Renal pelvis (tissue), 12 donors: ENCODE results near the gene MRPL50. TPM values are rescaled to one million over a fixed set of nuclear protein-coding genes. Genes with fewer than 3 reads are reported as not detected.

ENCODE experiments used
- DNase-seq: peaks from one replicate; pipeline ENCODE4 v3.0.0-alpha.2; 2013
- long read RNA-seq, 16 experiments: transcript quantifications; one replicate each; lab custom pipeline, GENCODE V29; 2026
- polyA plus RNA-seq, 3 donors: library from polyadenylated mRNA; unstranded; fragments of 120-200 nt; gene quantifications; one replicate each; pipeline ENCODE4 v1.2.1, GENCODE V29; 2013; ENCODE audit not compliant: insufficient read length in 3 of 3

MRPL50 gene
- polyA plus RNA-seq, result 10 to 100 TPM; 21.7 to 24.4 (median 23.7) TPM
- long read RNA-seq, donor 1, transcript MRPL50-201 (2 exons, 3,332 nt), result major isoform, 31 of 31 reads
- long read RNA-seq, donor 1, partial matches to known transcripts, result 0 of 31 reads
- long read RNA-seq, donor 1, other reads (novel, unspliced or antisense), result 0 of 31 reads
- long read RNA-seq, donor 2, transcript MRPL50-201 (2 exons, 3,332 nt), result major isoform, 45 of 45 reads
- long read RNA-seq, donor 2, partial matches to known transcripts, result 0 of 45 reads
- long read RNA-seq, donor 2, other reads (novel, unspliced or antisense), result 0 of 45 reads
- long read RNA-seq, donor 3, transcript MRPL50-201 (2 exons, 3,332 nt), result major isoform, 31 of 31 reads
- long read RNA-seq, donor 3, partial matches to known transcripts, result 0 of 31 reads
- long read RNA-seq, donor 3, other reads (novel, unspliced or antisense), result 0 of 31 reads
- long read RNA-seq, donor 4, transcript MRPL50-201 (2 exons, 3,332 nt), result major isoform, 47 of 47 reads
- long read RNA-seq, donor 4, partial matches to known transcripts, result 0 of 47 reads
- long read RNA-seq, donor 4, other reads (novel, unspliced or antisense), result 0 of 47 reads
- long read RNA-seq, donor 5, transcript MRPL50-201 (2 exons, 3,332 nt), result major isoform, 24 of 24 reads
- long read RNA-seq, donor 5, partial matches to known transcripts, result 0 of 24 reads
- long read RNA-seq, donor 5, other reads (novel, unspliced or antisense), result 0 of 24 reads
- long read RNA-seq, donor 6, transcript MRPL50-201 (2 exons, 3,332 nt), result major isoform, 25 of 25 reads
- long read RNA-seq, donor 6, partial matches to known transcripts, result 0 of 25 reads
- long read RNA-seq, donor 6, other reads (novel, unspliced or antisense), result 0 of 25 reads
- long read RNA-seq, donor 7, transcript MRPL50-201 (2 exons, 3,332 nt), result major isoform, 43 of 63 reads
- long read RNA-seq, donor 7, partial matches to known transcripts, result 20 of 63 reads
- long read RNA-seq, donor 7, other reads (novel, unspliced or antisense), result 0 of 63 reads
- long read RNA-seq, donor 8, transcript MRPL50-201 (2 exons, 3,332 nt), result major isoform, 12 of 12 reads
- long read RNA-seq, donor 8, partial matches to known transcripts, result 0 of 12 reads
- long read RNA-seq, donor 8, other reads (novel, unspliced or antisense), result 0 of 12 reads
- long read RNA-seq, donor 9, transcript MRPL50-201 (2 exons, 3,332 nt), result major isoform, 34 of 34 reads
- long read RNA-seq, donor 9, partial matches to known transcripts, result 0 of 34 reads
- long read RNA-seq, donor 9, other reads (novel, unspliced or antisense), result 0 of 34 reads
- long read RNA-seq, donor 10, transcript MRPL50-201 (2 exons, 3,332 nt), result major isoform, 21 of 28 reads
- long read RNA-seq, donor 10, partial matches to known transcripts, result 0 of 28 reads
- long read RNA-seq, donor 10, other reads (novel, unspliced or antisense), result 7 of 28 reads
- long read RNA-seq, donor 11, transcript MRPL50-201 (2 exons, 3,332 nt), result major isoform, 22 of 22 reads
- long read RNA-seq, donor 11, partial matches to known transcripts, result 0 of 22 reads
- long read RNA-seq, donor 11, other reads (novel, unspliced or antisense), result 0 of 22 reads
- long read RNA-seq, donor 12, transcript MRPL50-201 (2 exons, 3,332 nt), result major isoform, 49 of 56 reads
- long read RNA-seq, donor 12, partial matches to known transcripts, result 7 of 56 reads
- long read RNA-seq, donor 12, other reads (novel, unspliced or antisense), result 0 of 56 reads
- long read RNA-seq, donor 13, transcript MRPL50-201 (2 exons, 3,332 nt), result major isoform, 18 of 18 reads
- long read RNA-seq, donor 13, partial matches to known transcripts, result 0 of 18 reads
- long read RNA-seq, donor 13, other reads (novel, unspliced or antisense), result 0 of 18 reads
- long read RNA-seq, donor 14, result 0 reads
- long read RNA-seq, donor 15, transcript MRPL50-201 (2 exons, 3,332 nt), result major isoform, 37 of 37 reads
- long read RNA-seq, donor 15, partial matches to known transcripts, result 0 of 37 reads
- long read RNA-seq, donor 15, other reads (novel, unspliced or antisense), result 0 of 37 reads
- long read RNA-seq, donor 16, transcript MRPL50-201 (2 exons, 3,332 nt), result major isoform, 43 of 43 reads
- long read RNA-seq, donor 16, partial matches to known transcripts, result 0 of 43 reads
- long read RNA-seq, donor 16, other reads (novel, unspliced or antisense), result 0 of 43 reads

GRCh38 chr9:101398068-101398929 lies at the start of gene MRPL50, which contains the start of gene ZNF189:
Gene MRPL50, minus strand, starts transcription at chr9:101398618. Its CDS starts 26 bp downstream, at chr9:101398592.
Gene ZNF189, plus strand, starts transcription at chr9:101398851. Its CDS starts 306 bp downstream, at chr9:101399157.
- DNase-seq, result peak; percentile 100

DNA sequence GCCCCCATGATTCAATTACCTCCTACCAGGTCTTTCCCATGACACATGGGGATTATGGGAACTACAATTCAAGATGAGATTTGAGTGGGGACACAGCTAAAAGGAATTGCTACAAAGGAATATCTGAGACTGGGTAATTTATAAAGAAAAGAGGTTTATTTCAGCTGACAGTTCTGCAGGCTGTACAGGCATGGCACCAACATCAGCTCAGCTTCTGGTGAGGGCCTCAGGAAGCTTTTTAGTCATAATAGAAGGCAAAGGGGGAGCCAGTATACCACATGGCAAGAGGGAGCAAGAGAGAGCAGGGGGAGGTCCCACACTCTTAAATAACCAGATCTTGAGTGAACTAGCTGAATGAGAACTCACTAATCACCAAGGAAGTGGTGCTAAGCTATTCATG lies 48.3 kb upstream of the MRPL50 start:
- no peak for DNase-seq

DNA sequence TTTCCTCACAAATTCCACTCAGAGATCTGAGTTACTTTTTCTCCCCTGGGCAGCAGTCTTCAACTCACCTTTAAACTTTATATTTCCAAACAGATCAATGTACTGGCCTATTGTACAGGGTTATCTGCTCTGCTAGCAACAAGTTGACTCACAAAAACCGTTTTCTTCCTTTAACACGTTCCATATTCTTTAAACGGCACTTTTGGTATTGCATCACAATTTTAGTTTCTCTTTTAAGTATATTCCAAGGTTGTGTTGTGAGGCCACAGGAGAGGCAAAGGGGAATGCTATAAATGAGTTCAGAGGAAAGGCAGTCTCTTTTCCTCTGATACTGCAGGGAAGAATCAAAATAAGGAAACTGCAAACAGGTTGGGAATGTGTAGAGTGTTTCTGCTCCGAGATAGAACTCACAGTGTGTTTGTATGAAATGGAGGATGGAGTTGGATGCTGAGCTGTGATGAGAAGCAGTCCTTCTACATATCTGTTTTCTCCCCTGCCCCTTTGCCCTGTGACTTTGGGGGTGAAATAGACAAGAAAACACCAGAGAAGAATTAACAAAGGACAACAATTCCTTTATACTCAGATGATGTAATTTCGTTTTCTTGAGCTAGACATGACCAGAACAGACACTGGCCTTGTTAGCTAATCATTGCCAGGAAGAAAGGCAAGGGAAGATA lies 47.1 kb upstream of the MRPL50 start:
- no peak for DNase-seq

DNA sequence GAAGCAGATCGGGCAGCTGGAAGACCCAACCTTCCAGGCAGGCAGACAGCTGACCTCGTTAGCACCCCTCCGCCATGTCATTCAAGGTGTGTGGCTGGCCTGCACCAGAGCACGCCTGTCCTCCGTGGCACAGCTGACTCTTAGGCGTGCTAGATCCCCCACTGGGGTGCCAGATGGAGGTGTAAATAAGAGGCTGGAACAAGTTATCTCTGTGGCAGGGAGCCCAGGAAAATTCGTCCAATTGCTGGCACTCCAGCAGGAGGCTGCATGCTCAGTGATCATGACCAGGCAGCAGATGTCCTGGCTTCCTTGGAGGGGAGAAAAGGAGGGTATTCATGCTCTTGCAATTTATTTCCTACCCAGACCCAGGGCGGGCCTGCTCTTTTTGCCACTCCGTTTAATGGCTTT lies 45.0 kb upstream of the MRPL50 start:
- DNase-seq, result no peak

DNA sequence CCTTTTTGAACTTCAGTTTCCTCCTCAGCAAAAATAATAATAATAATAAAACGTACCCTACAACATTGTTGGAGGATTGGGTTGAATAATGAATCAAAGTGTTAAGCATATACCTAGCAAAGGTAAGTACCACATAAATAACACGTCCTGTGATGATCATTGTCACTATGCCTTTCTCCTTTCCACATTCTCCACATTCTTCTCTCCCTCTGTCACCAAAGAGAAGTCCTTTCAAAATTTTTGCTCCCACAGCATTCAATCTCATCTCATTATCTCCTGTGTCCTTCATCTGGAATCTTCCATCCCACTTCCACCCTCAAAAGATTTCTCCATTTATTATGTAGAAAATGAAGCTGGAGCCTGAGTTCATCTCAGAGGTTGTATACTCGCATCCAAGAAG lies 44.3 kb upstream of the MRPL50 start:
- no peak for DNase-seq

DNA sequence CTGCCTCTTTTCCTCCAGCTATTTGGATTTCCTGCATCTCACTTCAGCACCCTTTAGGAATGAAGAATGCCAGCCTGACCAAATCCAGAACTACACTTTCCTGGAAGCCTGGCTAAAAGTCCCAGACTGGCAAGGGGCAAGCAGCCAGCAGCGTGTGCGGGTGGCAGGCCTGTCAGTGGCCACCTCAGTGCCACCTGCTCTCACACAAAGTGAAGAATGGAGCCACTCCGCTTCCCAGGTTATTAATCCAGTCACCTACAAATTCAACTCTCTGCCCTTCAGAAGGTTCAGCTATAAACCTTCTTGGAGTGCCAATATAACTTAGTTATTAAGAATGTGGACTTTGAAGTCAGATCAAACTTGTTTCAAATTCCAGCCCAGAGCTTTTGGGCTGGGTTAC lies 43.9 kb upstream of the MRPL50 start:
- no peak for DNase-seq

- DNase-seq, result no peak
Measured at GRCh38 chr9:101440714-101441230, 42.4 kb upstream of the MRPL50 start.

GRCh38 chr9:101438523-101438922 lies 40.1 kb upstream of the MRPL50 start:
- DNase-seq, result no peak

DNA sequence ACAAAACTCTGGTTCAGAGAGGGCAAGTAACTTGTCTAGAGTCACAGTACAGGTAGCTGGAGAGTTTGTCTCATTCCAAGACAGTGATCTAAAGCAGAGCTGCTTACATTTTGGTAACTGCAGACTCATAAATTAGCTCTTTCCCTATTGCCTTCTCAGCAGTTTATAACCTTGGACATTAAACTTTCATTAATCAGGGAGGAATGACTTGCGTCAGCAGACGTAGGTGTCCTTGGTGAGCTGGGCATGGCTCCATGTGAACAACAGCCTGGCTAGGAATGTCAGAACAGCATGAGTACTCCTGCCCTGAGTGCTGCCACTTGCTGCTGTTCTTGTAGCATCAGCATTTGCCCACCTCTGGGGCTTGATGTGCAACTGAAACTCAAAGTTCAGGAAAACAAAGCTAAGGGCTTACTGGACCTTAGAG lies 39.4 kb upstream of the MRPL50 start:
- no peak for DNase-seq

- DNase-seq, result no peak
Measured at GRCh38 chr9:101435601-101436079, 37.2 kb upstream of the MRPL50 start, which contains the start of gene ALDOB. Gene ALDOB, minus strand, starts transcription at chr9:101435774. Its CDS starts 4,887 bp downstream, at chr9:101430887.

DNA sequence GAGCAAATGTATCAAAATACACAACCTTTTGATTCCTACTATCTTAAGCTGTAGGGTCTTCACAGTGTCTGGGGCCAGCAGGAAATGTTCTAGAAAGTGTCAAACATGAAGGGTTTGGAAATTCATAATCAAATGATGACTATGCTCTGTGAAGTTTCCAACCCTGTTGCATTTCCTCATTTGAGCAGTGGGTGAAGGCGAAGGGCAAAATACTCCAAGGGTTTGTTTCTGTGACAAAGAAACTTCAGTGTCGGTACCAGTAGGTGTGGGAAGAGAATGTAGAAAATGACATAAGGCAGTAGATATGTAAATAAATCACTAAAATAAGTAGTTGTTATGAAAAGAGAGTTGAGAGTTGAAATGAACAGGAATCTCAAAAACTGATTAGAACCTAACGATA lies 36.6 kb upstream of the MRPL50 start:
- DNase-seq, result no peak

GRCh38 chr9:101433229-101433628 lies 34.8 kb upstream of the MRPL50 start:
- DNase-seq, result no peak

DNA sequence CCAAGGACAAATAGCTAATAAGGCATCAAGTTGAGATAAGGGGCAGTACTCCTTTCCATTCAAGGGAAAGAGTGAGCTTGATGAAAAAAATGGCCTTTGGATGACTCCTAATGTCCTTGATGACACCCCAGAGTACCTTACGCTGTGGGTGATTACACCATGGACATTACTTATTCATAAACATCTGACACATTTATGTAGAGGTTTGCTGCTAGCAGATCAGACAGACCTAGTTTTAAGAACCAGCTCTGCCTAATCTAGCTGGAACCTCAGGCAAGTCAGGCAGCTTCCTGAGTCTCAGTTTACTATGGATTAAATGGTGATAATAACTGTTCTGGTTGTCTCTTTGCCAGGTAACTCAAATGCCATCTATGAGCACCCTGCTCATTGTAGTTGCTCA lies 34.3 kb upstream of the MRPL50 start:
- DNase-seq, result no peak

- no peak for DNase-seq
Measured at GRCh38 chr9:101432171-101432570, 33.8 kb upstream of the MRPL50 start.

DNA sequence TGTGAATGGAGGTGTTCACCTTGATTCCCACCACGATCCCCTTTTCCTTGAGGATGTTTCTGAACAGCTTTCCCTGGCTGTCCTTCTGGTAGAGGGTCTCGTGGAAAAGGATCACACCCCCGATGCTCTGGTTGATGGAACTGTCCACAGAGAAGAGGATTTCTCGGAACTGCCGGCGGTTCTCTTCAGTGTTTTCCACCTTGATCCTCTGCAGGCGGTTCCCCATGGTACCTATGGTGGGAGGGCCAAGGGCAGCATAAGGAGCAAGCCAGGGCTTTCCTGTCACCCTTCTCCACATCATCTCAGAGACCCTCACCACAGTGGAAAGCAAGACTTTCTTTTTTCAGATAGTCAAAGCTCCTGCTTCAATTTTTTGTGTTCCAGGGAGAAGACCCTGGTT lies 31.3 kb upstream of the MRPL50 start:
- DNase-seq, result no peak

DNA sequence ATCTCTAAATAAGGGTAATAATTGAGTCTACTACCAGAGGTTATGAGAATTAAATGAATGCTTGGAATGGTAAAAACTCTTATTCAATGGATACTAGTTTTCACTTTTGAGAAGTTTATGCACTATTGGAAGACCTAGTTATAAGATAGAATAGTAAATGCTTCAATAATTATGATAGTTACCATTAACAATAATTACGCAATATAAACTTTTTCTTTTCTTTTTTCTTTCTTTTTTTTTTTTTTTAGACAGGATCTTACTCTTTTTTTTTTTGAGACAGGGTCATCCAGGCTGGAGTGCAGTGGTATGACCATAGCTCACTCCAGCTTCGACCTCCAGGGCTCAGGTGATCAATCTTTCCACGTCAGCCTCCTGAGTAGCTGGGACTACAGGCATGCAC lies 30.5 kb upstream of the MRPL50 start:
- no peak for DNase-seq

DNA sequence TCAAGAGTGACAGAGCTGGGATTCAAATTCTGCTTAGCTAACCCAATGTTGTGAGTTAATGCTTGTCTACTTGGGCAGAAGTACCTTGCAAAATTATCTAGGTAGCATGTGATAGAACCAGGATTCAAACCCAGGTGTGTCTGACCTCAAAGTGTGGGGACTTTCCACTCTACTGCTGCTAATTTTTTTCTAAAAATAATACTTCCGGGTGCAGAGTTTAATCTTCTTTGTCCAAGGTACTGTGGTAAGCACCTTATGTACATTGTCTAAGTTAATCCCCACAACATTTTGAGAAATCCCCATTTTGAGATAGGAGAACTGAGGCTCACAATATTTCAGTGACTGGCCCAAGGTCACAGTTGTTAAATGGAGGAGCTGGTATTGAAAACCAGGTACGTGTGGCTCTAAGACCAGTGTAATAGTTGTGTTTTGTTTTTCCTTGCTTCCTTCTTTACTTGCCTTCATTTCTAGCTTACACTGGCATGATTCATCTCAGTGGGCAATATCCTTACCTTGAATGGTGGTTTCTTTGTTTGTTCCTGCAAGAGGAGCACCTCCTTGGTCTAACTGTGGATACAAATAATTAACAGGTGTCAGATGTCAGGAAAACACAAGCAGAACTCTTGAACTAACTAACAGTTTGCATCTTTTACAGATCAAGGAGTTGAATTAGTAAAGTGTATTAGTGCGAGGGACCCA lies 29.7 kb upstream of the MRPL50 start:
- no peak for DNase-seq
